NCI-H146 (cell line): Measurements from ENCODE around the gene ERF.

Source experiments
- DNase-seq: peaks from one replicate; lab custom pipeline; 2025; lab: John Stamatoyannopoulos, UW

Gene ERF

DNA sequence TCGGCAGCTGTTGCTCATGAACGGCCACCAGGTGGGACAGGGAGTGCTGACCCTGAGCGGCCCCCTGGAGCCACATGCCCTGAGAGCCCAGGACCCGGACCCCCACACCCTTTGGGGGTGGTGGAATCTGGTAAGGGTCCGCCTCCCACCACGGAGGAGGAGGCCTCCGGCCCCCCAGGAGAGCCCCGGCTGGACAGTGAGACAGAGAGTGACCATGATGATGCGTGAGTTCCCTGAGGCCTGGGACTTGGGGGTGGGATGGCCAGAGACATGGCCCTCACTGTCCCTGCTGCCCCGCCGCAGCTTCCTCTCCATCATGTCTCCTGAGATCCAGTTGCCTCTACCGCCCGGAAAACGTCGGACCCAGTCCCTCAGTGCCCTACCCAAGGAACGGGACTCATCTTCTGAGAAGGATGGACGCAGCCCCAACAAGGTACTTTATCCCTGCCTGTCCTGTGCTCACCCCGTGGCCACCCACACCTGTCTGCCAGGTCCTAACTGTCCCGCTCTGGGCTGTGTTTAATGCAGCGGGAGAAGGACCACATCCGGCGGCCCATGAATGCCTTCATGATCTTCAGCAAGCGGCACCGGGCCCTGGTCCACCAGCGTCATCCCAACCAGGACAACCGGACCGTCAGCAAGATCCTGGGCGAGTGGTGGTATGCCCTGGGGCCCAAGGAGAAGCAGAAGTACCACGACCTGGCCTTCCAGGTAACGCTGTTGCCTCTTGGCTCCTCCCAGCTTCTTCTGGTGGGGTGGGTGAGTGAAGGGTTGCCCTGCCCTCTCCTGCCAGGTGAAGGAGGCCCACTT lies 32.3 kb upstream of the ERF start:
- no peak for DNase-seq

DNA sequence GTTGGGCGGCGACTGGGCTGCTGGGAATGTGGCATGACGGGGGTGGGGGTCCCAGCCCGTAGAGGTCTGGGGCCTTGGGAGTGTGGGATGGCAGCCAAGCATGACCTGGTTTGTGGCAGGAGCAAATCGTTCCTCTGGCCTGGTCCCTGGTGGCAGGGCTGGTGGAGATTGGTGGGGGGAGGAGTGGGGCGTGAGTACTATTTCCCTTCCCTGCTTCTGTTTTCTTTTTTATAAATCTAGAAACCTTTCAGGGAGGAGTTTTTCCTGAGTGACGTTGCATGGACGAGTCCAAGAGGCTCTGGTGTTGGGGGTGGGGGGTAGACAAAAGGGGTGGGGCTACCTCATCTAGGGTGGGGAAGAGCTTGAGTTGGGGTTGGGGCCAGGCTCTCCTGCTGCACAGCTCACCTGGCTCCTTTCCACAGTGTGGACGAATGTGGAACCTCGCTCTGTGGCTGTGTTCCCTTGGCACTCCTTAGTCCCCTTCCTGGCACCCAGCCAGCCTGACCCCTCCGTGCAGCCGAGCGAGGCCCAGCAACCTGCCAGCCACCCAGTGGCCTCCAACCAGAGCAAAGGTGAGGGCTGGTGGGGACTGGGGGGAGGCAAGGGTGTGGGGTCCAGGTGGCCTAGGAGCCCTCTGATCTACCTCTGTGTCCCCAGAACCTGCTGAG lies 31.6 kb upstream of the ERF start:
- DNase-seq = no peak

DNA sequence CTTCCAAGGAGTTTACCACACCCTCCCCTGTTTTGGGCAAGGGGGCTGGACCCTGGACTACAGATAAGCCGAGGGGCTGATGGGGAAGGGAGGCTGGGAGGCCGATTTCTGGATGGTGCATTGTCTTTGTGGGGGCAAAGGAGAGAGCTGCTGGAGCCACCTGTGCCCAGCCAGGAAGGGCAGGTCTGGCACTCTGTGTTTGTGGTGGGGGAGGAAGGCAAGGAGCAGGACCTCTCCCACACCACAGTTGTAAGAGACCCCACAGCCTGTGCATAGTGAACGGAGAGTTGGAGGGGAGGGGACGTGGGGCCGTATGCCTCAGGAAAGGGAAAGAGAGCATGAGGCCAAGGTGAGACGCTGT lies 31.0 kb upstream of the ERF start:
- no peak for DNase-seq

DNA sequence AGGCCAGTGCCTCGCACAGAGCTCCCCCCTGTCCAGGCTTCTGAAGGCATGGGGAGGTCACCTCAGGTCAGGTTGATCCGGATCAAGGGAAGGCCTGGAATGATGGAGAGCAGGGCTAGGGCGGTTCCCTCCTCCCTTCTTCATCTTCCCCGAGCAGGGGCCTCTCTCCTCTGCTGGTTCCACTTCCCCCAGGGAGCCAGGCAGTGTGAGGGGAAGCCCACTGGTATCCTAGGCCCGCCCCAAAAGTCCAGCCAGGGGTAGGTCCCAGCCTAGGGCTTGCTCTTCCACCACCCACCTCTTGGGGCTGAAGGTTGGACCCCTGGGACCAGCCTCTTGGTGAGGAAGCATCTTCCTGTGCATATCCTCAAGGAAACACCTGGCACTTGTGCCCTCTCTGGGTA lies 30.6 kb upstream of the ERF start:
- no peak for DNase-seq

DNA sequence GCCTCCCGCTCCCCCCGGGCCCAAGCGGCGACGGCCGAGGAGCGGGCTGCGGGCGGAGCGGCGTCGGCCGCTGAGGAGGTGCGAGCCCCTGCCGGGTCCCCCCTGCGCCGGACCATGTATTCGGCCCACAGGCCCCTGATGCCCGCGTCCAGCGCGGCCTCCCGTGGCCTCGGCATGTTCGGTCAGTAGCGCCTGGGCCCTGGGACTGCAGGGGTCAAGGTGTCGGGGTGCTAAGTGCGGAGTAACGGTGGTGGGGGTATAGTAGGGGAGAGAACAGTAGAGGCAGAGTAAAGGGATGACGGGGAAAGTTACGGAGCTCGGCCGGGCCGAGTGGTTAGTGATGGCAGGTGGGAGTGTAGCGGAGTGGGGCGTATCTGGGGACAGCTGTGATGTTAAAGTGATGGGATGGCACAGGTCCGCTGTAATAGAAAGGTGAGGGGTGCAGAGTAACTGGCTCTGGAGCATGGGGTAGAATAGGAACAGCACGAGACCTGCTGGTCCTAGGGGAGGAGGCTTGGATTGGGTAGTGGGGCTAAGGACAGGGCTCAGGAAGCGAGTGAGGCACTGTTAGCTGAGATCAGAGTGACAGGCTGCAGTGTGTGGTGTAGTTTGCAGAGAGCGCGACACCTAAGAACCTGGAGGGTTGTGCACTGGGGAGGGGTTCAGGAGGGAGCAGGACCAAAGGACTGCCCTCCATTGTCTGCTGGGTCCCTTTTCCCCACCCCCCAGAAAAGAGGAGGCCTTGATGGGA lies 29.8 kb upstream of the ERF start:
- DNase-seq = peak; percentile 49

DNA sequence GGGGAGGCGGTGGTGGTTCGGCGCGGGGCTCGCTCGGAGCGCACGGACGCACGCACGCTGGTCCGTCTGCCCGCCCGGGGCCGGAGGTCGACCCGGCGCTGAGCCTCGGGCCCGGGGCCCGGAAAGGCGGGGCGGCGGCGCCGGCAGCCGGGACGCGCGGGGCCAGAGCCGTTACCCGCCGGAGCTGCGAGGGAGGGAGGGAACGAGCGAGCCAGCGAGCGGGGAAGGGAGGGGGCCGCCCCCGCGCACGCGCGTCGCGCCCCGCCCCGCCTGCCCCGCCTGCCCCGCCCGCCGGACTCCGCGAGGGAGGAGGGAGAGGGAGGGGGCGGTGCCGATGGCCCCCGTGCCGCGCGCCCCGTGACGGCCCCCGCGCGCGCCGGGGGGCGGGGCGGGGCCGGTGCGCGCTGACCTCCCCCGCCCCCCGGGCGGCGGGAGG lies 29.2 kb upstream of the ERF start:
- peak; percentile 86 for DNase-seq

DNA sequence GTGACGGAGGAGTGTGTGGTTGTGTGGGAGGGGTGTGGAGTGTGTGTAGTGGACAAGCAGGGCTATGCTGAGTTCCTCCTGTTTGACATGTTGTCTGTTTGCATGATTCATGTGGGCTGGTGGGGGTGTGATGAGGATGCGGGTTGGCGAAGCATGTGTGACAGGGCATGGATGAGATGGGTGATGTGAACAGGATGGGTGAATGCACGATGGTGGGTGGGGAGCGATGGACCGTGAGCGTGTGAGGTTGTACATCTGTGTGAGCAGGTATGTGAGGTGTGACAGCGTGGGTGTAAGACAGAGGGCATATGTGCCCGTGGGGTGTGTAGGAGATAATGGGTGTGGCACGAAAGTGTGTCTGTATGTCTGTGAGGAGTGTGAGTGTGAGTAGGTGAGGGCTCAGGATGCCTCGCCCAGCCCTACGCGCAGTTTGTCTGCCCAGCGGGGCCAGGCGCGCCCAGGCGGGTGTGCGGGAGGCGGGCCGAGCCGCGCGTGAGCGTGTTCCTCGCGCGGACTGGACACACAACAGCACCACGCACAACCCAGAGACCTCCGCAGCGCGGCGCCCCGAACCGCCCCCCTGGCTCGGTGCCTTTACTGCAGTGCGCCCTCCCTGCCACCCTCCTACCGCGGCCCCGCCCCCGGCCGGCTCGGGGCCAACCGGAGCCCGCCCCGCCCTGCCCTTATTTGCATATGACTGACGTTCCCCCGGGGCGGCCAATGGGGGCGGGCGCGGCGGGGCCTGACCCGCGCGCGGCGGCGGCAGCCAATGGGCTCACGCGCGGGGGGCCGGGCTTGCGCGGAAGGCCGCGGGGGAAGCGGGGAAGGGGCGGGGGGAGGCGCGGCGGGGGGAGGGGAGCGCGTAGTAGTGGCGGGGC lies 28.5 kb upstream of the ERF start:
- peak; percentile 97 for DNase-seq

DNA sequence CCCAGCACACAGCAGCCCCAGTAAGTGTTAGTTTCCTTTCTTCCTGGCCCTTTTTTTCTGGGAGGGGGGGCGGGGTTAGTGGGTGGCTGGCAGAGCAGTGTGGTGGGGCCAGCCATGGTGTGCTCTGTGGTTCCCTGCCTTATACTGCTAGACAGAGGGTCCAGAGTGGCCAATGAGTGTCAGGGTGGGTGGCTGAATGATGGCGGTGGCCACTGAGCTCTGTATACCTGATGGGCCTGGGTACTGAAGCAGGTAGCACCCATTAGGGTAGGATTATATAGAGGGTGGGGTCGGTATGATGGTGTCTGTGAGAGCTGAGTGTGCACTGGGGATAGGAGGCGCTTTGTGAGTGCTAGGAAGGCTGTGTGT lies 27.9 kb upstream of the ERF start:
- DNase-seq = no peak

DNA sequence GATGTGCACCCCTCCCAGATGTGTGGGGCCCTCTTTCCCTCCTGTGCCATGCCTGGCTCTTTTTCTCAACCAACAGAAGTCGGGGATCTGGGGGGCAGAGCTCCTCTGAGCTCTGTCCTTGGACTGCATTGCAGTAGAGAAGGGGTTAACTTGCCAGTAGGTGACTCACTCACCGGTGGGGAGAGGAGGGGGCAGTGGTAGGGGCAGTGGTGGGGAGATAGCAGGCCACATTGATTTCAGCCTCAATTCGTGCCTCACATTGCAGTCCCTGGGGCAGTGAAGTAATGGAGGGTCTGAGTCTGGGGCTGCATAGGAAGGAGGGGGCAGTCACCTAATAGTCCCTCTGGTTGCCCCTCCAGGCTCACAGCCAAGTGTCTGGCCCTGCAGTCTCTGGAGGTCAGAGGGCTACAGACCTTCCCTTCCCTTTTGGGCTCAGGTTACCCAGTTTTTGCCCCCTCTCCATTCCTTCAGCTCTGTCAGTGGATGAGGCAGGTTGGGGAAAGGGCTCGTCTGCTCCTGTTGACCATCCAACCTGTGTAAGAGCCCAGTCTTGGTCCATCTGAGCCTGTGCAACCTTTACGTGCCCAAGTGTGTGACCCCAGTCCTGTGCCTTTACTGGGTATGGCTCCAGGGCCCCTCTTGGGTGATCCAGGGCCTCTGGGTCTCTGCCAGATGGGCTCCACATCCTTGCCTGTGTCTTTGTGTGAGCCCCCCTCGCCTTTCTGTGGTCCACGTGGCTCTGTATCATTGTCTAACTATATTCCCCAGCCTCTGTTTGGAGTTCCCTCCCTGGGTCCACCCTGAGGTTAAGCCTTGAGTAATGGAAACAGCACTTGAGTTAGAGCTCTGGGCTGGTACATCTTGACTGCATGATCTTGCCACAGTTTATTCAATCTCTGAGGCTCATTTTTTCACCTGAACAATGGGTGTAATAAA lies 27.2 kb upstream of the ERF start:
- DNase-seq = no peak

DNA sequence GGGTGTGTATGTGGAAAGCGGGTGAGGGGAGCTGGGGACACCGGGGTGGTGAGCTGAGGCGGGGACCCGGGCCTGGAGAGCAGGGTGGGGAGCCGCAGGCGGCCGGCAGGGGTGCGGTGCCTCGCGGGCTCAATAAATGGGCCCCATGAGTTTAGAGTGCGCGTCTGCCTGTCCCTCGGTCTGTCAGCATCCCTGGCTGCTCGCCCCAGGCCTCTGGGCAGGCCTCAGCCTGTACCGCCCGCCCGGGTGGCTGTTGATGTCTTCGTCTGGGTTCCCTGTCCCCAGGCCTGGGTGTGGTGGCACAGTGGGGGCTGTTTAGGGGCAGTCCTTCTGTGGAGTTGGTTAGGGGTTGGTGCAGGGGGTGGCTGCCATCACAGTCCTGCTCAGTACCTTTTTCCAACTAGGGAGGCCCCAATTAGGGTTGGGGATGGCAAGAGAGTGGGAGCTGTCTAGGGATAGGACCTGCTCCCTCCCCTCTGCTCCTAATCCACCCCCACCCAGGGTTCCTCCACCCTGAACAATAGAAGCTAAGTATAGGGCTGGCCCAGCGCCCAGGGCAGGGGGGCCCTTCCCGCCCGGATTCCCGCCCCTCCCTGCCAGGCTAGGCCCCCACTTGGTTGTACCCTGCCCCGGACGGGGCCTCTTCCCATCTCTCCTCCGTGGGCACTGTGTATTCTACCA lies 26.4 kb upstream of the ERF start:
- DNase-seq = peak; percentile 82

DNA sequence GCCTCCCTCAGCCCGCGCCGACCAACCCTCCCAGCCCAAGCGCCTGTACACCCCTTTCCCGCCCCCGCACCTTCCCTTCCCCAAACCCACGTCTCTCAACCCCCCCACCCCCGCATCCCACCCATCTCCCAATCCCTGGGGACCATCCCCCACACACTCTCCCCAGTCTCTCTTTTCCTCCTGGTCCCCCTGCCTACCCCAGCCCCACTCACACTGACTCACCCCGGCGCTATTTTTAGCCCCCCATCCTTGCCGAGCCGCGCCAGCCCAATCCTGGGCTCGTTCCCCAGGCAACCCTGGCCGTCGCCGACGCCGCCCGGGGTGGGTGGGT lies 25.9 kb upstream of the ERF start:
- DNase-seq = no peak

DNA sequence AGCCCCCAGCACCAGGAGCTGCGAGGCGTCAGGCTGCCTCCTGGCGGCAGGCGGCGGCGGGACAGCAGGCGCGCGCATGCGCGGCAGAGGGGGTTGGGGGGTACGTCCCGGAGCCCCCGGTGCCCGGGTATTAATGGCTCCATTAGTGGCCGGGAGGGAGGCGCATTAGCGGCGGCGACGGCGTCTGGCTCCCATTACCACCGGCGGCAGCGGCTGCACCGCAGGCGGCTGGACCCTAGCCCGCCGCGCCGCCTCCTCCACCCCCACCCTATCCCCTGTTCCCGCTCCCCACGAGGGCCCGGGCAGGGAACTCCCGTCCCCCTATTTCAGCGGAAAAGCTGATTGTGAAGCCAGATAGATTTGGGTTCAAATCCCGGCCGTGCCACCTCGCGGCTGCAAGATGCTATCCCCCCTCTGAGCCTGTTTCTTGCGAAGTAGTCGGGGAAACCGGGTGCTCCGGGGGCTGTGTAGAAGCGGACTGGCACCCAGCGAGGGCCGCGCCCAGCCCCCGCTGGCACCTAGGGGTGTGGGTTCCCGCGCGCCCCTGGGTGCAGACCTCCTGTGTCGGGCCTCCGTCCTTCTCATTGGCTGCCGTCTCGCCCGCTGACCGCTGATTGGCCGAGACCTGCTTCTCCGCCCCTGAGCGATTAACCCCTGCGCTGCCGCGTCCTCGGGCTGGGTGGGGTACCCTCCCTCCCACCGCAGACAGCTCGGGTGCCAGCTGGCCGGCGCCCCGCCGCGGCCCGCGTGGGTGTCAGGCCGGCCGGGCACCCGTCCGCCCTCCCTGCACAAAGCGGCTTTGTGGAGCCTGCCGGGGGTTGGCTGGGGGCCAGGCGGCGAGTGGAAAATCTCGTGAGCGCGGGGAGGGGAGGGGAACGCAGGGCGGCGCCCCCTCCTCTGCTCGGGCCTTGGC lies 25.2 kb upstream of the ERF start:
- DNase-seq = peak; percentile 95

DNA sequence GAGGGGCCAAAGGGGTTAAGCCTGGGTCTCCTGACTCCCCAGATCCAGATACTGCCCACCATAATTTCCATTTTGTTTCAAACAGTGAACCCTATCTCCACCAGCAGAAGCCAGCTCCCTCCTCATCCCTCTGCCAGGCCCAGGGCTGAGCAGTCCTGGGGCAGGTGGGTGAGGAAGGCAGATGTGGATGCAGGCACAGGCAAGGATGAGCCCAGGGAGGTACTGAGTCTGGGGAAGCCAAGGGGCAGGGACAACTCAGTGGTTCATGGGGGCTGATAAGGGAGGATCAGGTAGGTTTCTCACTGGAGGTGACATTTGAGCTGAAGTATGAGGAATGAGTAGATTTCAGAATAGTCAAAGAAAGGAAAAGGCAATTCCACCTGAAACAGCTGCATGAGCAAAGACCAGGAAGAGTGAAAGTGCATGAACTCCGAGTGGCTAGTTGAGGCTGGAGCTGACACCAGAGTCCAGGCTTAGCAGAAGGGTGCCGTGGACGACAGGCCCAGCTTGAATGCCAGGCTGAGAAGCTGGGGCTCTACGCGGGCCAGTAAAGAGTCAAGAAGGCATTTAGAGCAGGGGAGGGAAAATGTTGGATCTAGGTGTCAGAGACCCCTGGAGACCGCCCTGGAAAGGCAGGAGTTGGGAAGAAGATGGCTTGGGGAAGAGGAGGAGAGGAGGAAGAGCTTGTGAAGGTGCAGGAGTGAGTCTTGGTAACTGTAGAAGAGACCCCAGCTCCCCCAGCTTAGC lies 24.4 kb upstream of the ERF start:
- DNase-seq = no peak

DNA sequence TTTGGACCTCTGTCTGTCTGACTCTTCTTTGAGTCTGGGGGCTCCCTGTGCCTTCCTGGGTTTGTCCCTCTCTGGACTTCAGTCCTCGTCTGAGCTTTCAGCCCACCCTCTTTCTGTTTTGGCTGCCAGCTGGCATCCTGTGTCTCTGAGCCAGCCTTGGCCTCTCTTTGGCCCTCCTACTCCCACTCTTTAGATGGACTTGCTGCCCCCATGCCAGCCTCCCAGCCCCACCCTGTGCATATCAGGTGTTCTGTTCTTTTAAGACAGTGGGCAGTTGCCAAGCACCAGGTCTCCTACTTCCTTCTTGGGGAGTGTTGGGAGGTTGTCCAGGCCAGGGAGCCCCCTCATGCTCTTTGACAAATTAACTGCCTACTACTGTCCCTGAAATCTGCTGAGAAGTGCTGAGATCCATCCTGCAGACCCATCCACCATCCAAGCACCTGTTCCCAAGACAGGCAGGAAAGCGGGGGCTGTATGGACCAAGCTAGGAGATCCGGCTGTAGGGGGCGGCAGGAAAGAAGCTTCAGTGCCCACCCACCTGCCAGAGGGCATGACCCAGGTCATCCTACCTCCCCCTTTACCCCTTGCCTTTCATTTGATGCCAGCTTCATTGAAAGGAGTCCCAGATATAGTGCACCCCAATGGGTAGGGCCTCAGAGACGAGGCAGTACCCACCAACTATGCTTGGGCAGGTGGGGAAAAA lies 23.7 kb upstream of the ERF start:
- no peak for DNase-seq

DNA sequence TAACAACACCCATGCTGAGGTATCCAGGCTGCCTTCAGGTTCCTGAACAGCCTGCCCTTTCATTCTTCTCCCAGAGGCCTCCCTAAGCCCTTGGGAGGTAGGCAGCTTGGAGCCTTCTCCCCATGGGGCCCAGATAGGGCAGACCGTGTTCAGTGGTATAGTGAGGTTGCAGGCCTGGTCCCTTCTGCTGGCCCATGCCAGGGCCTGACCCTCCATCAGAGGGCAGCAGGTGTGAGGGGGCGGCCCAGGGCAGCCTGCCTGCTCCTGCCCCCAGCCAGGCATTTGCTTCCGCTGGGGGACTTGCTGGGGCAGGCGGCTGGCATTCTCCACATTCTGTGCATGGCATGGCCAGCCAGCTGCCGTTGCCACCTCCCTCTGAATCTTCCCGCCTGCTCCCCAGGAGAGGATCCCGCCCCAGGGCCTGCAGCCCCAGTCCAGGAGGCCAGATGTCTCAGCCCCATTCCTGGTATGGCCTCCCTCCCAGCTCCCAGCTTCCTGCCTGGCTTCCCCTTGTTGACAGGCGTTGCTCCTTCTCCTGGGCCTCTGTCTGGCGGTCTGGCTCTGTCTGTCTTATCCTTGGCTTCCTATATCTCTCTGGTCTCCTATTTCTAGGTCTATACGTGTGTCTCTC lies 23.0 kb upstream of the ERF start:
- DNase-seq = no peak

DNA sequence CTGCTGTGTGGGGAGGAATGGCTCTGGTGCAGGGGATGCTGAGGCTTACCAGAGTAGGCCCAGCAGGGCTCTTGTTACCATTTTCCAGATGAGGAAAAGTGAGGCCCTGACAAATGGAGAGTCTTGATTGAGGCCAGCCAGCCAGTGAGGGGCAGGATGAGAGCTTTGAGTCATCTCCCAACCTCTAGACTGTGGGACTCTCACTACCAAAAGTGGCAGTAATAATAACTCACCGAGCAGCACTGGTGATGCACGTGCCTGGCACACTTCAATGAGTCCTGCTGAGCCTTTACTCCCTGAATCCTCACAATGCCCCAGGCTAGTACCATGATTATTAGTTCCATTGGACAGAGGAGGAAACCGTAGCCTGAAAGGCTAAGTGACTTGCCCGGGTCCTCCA lies 21.9 kb upstream of the ERF start:
- DNase-seq = no peak

DNA sequence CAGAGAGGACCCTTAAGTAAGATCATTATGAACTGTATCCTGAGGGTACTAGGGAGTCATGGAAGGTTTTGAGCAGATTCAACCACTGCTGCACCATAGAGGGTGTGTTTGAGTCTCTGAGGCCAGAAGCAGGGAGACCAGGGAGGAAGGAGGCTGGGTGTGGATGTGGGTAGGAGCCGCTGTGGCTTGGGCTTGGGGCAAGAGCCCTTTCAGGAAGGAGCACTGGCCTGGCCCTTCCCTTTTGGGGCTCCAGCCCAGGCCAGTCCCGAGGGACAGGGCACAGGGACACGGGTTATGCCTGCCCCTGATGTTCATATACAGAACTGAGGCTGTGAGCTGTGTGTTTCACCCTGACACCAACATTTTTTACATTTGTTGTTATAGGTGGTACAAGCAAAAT lies 21.4 kb upstream of the ERF start:
- DNase-seq = no peak

DNA sequence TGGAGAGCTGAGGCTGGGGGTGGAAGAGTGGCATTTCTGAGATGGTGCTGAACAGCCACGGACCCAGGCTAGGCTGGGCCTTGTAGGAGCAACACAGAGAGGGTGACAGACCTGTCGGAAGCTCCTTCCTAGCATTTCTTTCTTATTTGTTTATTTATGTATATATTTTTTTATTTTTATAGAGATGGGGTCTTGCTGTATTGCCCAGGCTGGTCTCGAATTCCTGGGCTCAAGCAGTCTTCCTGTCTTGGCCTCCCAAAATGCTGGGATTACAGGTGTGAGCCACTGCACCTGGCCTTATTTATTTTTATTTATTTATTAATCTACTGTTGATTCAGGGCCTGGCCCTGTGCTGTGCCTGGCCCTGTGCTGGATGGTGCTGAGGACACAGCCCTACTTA lies 20.6 kb upstream of the ERF start:
- no peak for DNase-seq
